ENCODE data around the gene COPB1. TPM values are rescaled to one million over a fixed set of nuclear protein-coding genes. Genes with fewer than 3 reads are reported as not detected.

COPB1 gene
- total RNA-seq, 3 donors from 2014 or later (not counting 1 experiment from before 2014, with no cell fraction given): 77.1 to 83.8 (median 80.4) TPM

DNA sequence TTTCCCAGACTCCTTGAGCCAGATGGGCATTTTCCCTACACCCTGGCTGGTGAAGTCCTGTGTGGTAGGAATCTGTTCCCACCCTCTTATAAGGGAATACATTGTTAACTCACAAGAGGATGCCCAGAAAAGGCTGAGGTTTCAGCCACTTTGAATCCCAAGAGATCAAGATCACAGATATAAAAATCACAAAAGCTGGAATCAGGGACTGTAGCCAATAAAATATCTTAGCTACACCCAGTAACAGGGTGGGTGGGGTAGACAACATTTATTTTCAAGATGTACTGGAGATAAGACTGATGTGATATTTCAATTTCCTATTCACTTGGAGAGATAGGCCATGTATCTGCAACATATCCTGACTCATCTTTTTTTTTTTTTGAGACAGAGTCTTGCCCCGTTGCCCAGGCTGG, 50.3 kb downstream of the COPB1 start:
- Mint-ChIP-seq H3K9me3 (no peaks in the 10 kb centered on the region), H3K4me3 (no peak overlapping the region), H3K4me1 (peaks cover 19 to 28% of the 10 kb centered on the region in 2 donors), H3K27me3 (ENCODE audit: low read depth in 2 of 2) (no peaks in the 10 kb centered on the region), H3K27ac (no peak overlapping the region), H3K36me3 (no peaks in the 10 kb centered on the region)
- no peak overlapping the region for H3K4me3 ChIP-seq (ENCODE audit: low read length)
- TF ChIP-seq CTCF (IDR thresholded peaks at IDR 0.05): no peak
- ATAC-seq: no peak
- peaks cover 2% of the 10 kb centered on the region for H3K4me1 ChIP-seq (ENCODE audit: control insufficient read depth, insufficient read depth, low read length)
- H3K36me3 ChIP-seq (ENCODE audit: control insufficient read depth, insufficient read depth, low read length): no peaks in the 10 kb centered on the region
- H3K27me3 ChIP-seq (ENCODE audit: control insufficient read depth, insufficient read depth, low read length): no peaks in the 10 kb centered on the region
- no peak overlapping the region for H3K27ac ChIP-seq (ENCODE audit: low read length)
- 100% methylated on average over 1 of the region's 1 CpG for WGBS (ENCODE audit: insufficient coverage)
- intact Hi-C loops (cut with micrococcal nuclease): no loop called here
- H3K9me3 ChIP-seq (ENCODE audit: control insufficient read depth, insufficient read depth, low read length): no peaks in the 10 kb centered on the region
- no peak for DNase-seq

GRCh38 chr11:14448240-14448639, 51.4 kb downstream of the COPB1 start:
- Mint-ChIP-seq H3K36me3 (no peaks in the 10 kb centered on the region), H3K27me3 (ENCODE audit: low read depth in 2 of 2) (no peaks in the 10 kb centered on the region), H3K9me3 (no peaks in the 10 kb centered on the region), H3K27ac (no peak overlapping the region), H3K4me3 (no peak overlapping the region), H3K4me1 (peaks cover 20 to 28% of the 10 kb centered on the region in 2 donors)
- peaks cover 2% of the 10 kb centered on the region for H3K4me1 ChIP-seq (ENCODE audit: control insufficient read depth, insufficient read depth, low read length)
- no peak for TF ChIP-seq CTCF (IDR thresholded peaks at IDR 0.05)
- DNase-seq: no peak
- no peak overlapping the region for H3K4me3 ChIP-seq (ENCODE audit: low read length)
- H3K27me3 ChIP-seq (ENCODE audit: control insufficient read depth, insufficient read depth, low read length): no peaks in the 10 kb centered on the region
- no peaks in the 10 kb centered on the region for H3K36me3 ChIP-seq (ENCODE audit: control insufficient read depth, insufficient read depth, low read length)
- intact Hi-C loops (cut with micrococcal nuclease): no loop called here
- no peak overlapping the region for H3K27ac ChIP-seq (ENCODE audit: low read length)
- ATAC-seq: no peak
- H3K9me3 ChIP-seq (ENCODE audit: control insufficient read depth, insufficient read depth, low read length): no peaks in the 10 kb centered on the region
- WGBS (ENCODE audit: insufficient coverage): 80% methylated on average over 1 of the region's 1 CpG

DNA sequence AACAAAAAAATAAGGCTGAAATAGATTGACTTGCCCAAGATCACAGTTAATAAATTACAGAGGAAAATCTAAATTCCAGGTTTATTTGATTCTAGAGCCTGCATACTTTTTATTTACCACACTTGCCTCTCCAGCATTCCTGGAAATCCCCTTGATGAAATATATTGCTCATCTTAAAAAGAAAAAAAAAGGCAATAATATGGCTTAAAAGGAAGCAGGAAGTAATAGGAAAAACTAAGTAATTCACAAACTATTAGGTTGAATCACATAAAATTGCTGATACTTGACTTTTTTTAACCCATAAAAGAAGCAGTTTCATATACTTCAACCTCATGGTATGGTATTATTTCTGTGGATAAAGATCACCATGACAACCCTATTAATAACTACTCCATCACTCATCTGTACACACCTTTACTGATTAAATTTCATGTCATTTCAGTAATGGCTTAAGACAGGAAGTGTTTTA, 52.9 kb downstream of the COPB1 start:
- Histone ChIP-seq H3K27me3 (ENCODE audit: control insufficient read depth, insufficient read depth, low read length) (no peaks in the 10 kb centered on the region), H3K27ac (ENCODE audit: low read length) (no peak overlapping the region), H3K4me1 (ENCODE audit: control insufficient read depth, insufficient read depth, low read length) (peaks cover 2% of the 10 kb centered on the region), H3K9me3 (ENCODE audit: control insufficient read depth, insufficient read depth, low read length) (no peaks in the 10 kb centered on the region), H3K36me3 (ENCODE audit: control insufficient read depth, insufficient read depth, low read length) (no peaks in the 10 kb centered on the region), H3K4me3 (ENCODE audit: low read length) (no peak overlapping the region)
- H3K36me3 Mint-ChIP-seq: no peaks in the 10 kb centered on the region
- no peak overlapping the region for H3K4me3 Mint-ChIP-seq
- no peak overlapping the region for H3K27ac Mint-ChIP-seq
- no peaks in the 10 kb centered on the region for H3K27me3 Mint-ChIP-seq (ENCODE audit: low read depth in 2 of 2)
- intact Hi-C loops (cut with micrococcal nuclease): no loop called here
- no peak for TF ChIP-seq CTCF (IDR thresholded peaks at IDR 0.05)
- H3K4me1 Mint-ChIP-seq: peaks cover 15 to 20% of the 10 kb centered on the region in 2 donors
- no peak for DNase-seq
- H3K9me3 Mint-ChIP-seq: no peaks in the 10 kb centered on the region
- no peak for ATAC-seq
